Gastrocnemius medialis (tissue), 4 donors: ENCODE data around the gene PKM. TPM values are rescaled to one million over a fixed set of nuclear protein-coding genes. Genes with fewer than 3 reads are reported as not detected.

Experiments used
- ATAC-seq, 2 donors: fragments of 150-250 bp; one replicate each; pipeline ENCODE4 v1.9.1; 2016
- DNase-seq, 2 donors: peaks; one replicate each; pipeline ENCODE4 v3.0.0-alpha.2; 2019
- H3K27ac ChIP-seq, 4 donors: fragments of 200-600 bp; sonication (generic); 1 replicate in 1 of 4; 2 replicates in 3 of 4; pipeline ENCODE4 v1.5.1; 2016 to 2018; ENCODE audit warnings: mild to moderate bottlenecking in 2 of 4, moderate library complexity in 1 of 4
- H3K27me3 ChIP-seq, 3 donors: fragments of 200-600 bp; sonication (generic) in 2 of 3; 1 replicate in 1 of 3; 2 replicates in 2 of 3; pipeline versions ENCODE4 v1.5.1 to v1.6.0; 2016 to 2019; ENCODE audit warnings: mild to moderate bottlenecking in 1 of 3, moderate library complexity in 1 of 3
- H3K36me3 ChIP-seq, 2 donors: fragments of 200-600 bp; sonication (generic) in 1 of 2; one replicate each; pipeline ENCODE4 v1.5.1; 2017 to 2018
- H3K4me1 ChIP-seq, 2 donors: fragments of 200-600 bp; sonication (generic) in 1 of 2; one replicate each; pipeline ENCODE4 v1.5.1; 2016 to 2017; ENCODE audit warnings: mild to moderate bottlenecking in 2 of 2
- H3K4me3 ChIP-seq, 4 donors: fragments of 200-600 bp; sonication (generic) in 3 of 4; 1 replicate in 1 of 4; 2 replicates in 3 of 4; pipeline ENCODE4 v1.5.1; 2016 to 2019; ENCODE audit warnings: mild to moderate bottlenecking in 2 of 4
- H3K9me3 ChIP-seq, 3 donors: fragments of 200-600 bp; sonication (generic) in 2 of 3; 1 replicate in 1 of 3; 2 replicates in 2 of 3; pipeline ENCODE4 v1.5.1; 2016 to 2019
- POLR2A ChIP-seq, 2 donors: fragments of 450-650 bp; IDR thresholded peaks; one replicate each; pipeline ENCODE4 v1.6.1; 2017; ENCODE audit warnings: antibody characterized with exemption in 2 of 2, mild to moderate bottlenecking in 2 of 2, moderate library complexity in 2 of 2
- in situ Hi-C, 4 donors: fragments of 200-750 bp; cut with MboI; loops; one replicate each; pipeline versions ENCODE4 v1.15.0 to v1.8.0; 2017; ENCODE audit warnings: low sequenced_read_pairs in 4 of 4
- intact Hi-C: fragments of 100-400 bp; cut with DNase I; formaldehyde crosslinking; loops from one replicate; pipeline ENCODE4 v1.15.1; 2023; ENCODE audit warnings: low total_unique reads
- total RNA-seq, 4 donors: library from RNA; depleted of rRNA; stranded (reverse); fragments of >200 nt; gene quantifications; one replicate each; pipeline versions ENCODE4 v1.1.0 to v1.2.3, GENCODE V29; 2016
- TF ChIP-seq, protein P1 (sequence below), 5 experiments: fragments of 450-650 bp in 3 of 5; fragments of 200-600 bp in 2 of 5; sonication (generic) in 2 of 5; IDR thresholded peaks in 4 of 5; conservative IDR thresholded peaks in 1 of 5; 1 replicate in 4 of 5; 2 replicates in 1 of 5; pipeline ENCODE4 v1.5.1; 2016 to 2019; ENCODE audit warnings: antibody characterized with exemption in 5 of 5, mild to moderate bottlenecking in 3 of 5, moderate library complexity in 3 of 5

PKM gene
- total RNA-seq, 4 donors from 2014 or later, result 691 to 946 (median 810) TPM

GRCh38 chr15:72207558-72208085, 23.4 kb downstream of the PKM start:
- peaks cover 24 to 27% of the 10 kb centered on the region in 2 donors for H3K4me1 ChIP-seq
- in situ Hi-C loops, result loop anchor here in 1 of 4 donors (10.0 kb wide), 1 partner anchor 67 kb away; the partner anchor contains the start of gene PARP6
- H3K36me3 ChIP-seq, result peaks cover 0 to 98% of the 10 kb centered on the region in 2 donors
- DNase-seq (no peak), ATAC-seq (no peak)
- no peaks in the 10 kb centered on the region for H3K9me3 ChIP-seq
- intact Hi-C loops, result no loop called here
- H3K27me3 ChIP-seq, result no peaks in the 10 kb centered on the region
- no peak overlapping the region for H3K4me3 ChIP-seq
- H3K27ac ChIP-seq, result peak overlapping the region in 2 of 4 donors; percentile 2 to 96
- TF ChIP-seq, protein P1, sequence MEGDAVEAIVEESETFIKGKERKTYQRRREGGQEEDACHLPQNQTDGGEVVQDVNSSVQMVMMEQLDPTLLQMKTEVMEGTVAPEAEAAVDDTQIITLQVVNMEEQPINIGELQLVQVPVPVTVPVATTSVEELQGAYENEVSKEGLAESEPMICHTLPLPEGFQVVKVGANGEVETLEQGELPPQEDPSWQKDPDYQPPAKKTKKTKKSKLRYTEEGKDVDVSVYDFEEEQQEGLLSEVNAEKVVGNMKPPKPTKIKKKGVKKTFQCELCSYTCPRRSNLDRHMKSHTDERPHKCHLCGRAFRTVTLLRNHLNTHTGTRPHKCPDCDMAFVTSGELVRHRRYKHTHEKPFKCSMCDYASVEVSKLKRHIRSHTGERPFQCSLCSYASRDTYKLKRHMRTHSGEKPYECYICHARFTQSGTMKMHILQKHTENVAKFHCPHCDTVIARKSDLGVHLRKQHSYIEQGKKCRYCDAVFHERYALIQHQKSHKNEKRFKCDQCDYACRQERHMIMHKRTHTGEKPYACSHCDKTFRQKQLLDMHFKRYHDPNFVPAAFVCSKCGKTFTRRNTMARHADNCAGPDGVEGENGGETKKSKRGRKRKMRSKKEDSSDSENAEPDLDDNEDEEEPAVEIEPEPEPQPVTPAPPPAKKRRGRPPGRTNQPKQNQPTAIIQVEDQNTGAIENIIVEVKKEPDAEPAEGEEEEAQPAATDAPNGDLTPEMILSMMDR (IDR thresholded peaks at IDR 0.05 in 4 of 5, conservative IDR thresholded peaks at IDR 0.05 in 1 of 5), result no peak
- TF ChIP-seq POLR2A (IDR thresholded peaks at IDR 0.05), result no peak

DNA sequence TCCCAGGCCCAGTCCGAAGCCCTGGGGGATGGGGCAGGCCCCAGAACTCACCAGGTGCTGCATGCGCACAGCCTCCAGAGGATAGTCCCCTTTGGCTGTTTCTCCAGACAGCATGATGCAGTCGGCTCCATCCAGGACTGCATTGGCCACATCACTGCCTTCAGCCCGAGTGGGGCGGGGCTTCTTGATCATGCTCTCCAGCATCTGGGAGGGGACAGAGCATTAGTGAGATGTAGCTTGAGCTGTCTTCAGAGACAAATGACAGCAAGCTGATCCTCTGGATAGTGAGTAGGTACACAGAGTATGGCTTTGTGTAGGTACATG, 24.4 kb downstream of the PKM start:
- intact Hi-C loops, result no loop called here
- peaks cover 34% of the 10 kb centered on the region in 2 donors for H3K4me1 ChIP-seq
- TF ChIP-seq, protein P1 (IDR thresholded peaks at IDR 0.05 in 4 of 5, conservative IDR thresholded peaks at IDR 0.05 in 1 of 5), result no peak
- no peak for TF ChIP-seq POLR2A (IDR thresholded peaks at IDR 0.05)
- peaks cover 0 to 98% of the 10 kb centered on the region in 2 donors for H3K36me3 ChIP-seq
- peak overlapping the region in 1 of 4 donors; percentile 96 for H3K27ac ChIP-seq
- H3K9me3 ChIP-seq, result no peaks in the 10 kb centered on the region
- ATAC-seq (no peak), DNase-seq (no peak)
- in situ Hi-C loops, result loop anchor here in 1 of 4 donors (10.0 kb wide), 1 partner anchor 68 kb away; the partner anchor contains the start of gene PARP6
- no peak overlapping the region for H3K4me3 ChIP-seq
- H3K27me3 ChIP-seq, result no peaks in the 10 kb centered on the region

DNA sequence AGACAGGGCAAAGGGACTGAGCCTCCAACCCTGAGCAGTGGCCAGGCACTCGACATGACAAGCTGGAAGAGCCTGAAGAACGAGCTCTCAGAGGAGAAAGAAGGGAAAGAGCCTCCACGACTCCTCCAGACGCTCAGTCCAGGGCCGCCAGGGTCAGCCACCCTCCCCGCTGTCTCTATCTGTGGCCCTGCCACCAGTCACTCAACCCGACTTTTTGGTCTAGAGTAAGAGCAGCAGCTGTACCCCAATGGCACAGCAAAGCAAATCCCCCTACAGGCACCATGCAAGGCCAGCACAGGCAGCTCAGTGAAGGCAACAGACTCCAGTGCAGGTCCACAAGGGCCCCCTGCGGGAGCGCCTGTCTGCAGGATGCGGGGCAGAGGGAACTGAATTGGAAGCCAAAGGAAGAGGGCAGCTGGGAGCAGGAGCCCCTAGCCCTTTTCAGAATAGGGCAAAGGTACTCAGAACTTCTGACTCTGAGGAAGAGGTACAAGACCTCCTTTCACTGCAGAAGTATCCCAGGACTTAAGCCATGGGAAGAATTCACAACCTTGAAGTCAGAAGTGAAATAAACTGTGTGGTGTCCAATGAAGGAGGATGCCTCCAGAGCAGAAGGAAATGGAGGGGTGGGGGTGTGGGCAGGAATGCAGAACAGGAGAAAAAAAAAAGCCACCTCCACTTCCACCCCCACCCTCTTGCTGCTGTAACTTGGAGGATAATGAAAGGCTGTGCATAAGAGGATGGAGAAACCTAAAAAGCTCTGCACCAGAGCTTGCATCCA, 24.9 kb downstream of the PKM start:
- Histone ChIP-seq H3K4me3 (no peak overlapping the region), H3K27ac (peak overlapping the region in 2 of 4 donors; percentile 90 to 96), H3K36me3 (peaks cover 0 to 92% of the 10 kb centered on the region in 2 donors), H3K9me3 (no peaks in the 10 kb centered on the region), H3K4me1 (peaks cover 39 to 40% of the 10 kb centered on the region in 2 donors), H3K27me3 (no peaks in the 10 kb centered on the region)
- intact Hi-C loops (no loop called here), in situ Hi-C loops (loop anchor here in 1 of 4 donors (10.0 kb wide), 1 partner anchor 69 kb away; the partner anchor contains the start of gene PARP6)
- TF ChIP-seq POLR2A (IDR thresholded peaks at IDR 0.05), result no peak
- TF ChIP-seq, protein P1 (IDR thresholded peaks at IDR 0.05 in 4 of 5, conservative IDR thresholded peaks at IDR 0.05 in 1 of 5), result no peak
- ATAC-seq (no peak), DNase-seq (no peak)

DNA sequence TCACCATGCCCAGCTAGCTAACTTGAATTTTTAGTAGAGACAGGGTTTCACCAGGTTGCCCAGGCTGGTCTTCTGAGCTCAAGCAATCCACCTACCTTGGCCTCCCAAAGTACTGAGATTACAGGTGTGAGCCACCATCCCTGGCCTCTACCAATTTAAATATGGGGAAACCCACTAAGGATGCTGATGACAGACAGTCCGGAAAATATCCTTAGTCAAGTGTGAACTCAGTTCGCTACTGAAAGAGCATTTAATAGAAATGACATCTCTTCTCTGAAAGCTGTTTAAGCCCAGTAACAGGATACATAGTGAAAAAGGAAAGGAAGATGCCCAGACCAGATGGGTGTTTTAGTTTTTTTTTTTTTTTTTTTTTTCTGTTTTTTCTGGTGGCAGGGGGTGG, 25.7 kb downstream of the PKM start:
- H3K27me3 ChIP-seq, result no peaks in the 10 kb centered on the region
- H3K4me3 ChIP-seq, result no peak overlapping the region
- H3K27ac ChIP-seq, result peak overlapping the region in 3 of 4 donors; percentile 24 to 96 (median 90)
- TF ChIP-seq POLR2A (IDR thresholded peaks at IDR 0.05), result no peak
- TF ChIP-seq, protein P1 (IDR thresholded peaks at IDR 0.05 in 4 of 5, conservative IDR thresholded peaks at IDR 0.05 in 1 of 5), result no peak
- DNase-seq, result no peak
- ATAC-seq, result no peak
- in situ Hi-C loops, result loop anchor here in 1 of 4 donors (10.0 kb wide), 1 partner anchor 70 kb away; the partner anchor contains the start of gene PARP6
- H3K4me1 ChIP-seq, result peaks cover 47 to 48% of the 10 kb centered on the region in 2 donors
- intact Hi-C loops, result no loop called here
- peaks cover 0 to 84% of the 10 kb centered on the region in 2 donors for H3K36me3 ChIP-seq
- H3K9me3 ChIP-seq, result no peaks in the 10 kb centered on the region
